Stimulated activated CD8-positive, alpha-beta memory T cell treated with anti-CD3 and anti-CD28 coated beads, Interleukin-4, amount 100 ng/mL, for 1 hour (primary cell): ENCODE data around the gene TRAPPC12.
"Not testable (repeated sequence)": the region's sequence is repeated elsewhere in the genome, so short reads cannot be mapped to it uniquely, and the experiment has no call there.

Source experiments
- DNase-seq, 2 donors: peaks; one replicate each; pipeline ENCODE4 v3.0.0-alpha.2; 2020; ENCODE audit warnings: low read depth in 2 of 2, low spot score in 1 of 2

The TRAPPC12 gene

DNA sequence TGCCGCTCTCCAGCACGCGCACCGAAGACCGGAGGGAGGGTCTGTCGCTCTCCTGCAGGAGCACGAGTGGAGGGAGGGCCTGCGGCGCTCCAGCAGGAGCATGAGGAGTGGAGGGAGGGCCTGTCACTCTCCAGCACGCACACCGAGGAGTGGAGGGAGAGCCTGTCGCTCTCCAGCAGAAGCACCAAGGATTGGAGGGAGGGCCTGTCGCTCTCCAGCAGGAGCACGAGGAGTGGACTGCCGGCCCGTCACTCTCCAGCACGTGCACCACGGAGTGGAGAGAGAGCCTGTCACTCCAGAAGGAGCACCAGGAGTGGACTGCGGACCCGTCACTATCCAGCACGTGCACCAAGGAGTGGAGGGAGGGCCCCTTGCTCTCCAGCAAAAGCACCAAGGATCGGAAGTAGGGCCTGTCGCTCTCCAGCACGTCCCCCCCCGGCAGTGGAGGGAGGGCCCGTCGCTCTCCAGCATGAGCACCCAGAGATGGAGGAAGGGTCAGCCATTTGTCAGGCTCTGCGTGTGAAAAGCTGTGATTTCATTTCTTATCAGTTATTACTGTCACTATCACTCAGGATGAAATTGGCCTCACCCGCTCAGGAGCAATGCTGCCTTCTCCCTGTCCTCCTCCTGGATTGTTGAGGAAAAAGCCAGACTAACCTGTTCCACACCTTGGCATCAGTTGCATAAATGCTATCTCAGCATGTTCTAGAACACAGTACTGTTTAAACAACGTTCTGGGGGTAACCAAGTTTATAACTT lies 103.9 kb downstream of the TRAPPC12 start:
- DNase-seq: no peak

- DNase-seq: no peak
Observed at GRCh38 chr2:3483986-3484960, 104.8 kb downstream of the TRAPPC12 start.

GRCh38 chr2:3485166-3485565 lies 105.7 kb downstream of the TRAPPC12 start:
- no peak for DNase-seq

GRCh38 chr2:3486047-3487027 lies 106.8 kb downstream of the TRAPPC12 start:
- DNase-seq: no peak

- DNase-seq: no peak
Observed at GRCh38 chr2:3487028-3487425, 107.5 kb downstream of the TRAPPC12 start.

- DNase-seq: no peak
Observed at GRCh38 chr2:3487432-3487831, 107.9 kb downstream of the TRAPPC12 start.

GRCh38 chr2:3488061-3488531 lies 108.6 kb downstream of the TRAPPC12 start:
- DNase-seq: no peak

DNA sequence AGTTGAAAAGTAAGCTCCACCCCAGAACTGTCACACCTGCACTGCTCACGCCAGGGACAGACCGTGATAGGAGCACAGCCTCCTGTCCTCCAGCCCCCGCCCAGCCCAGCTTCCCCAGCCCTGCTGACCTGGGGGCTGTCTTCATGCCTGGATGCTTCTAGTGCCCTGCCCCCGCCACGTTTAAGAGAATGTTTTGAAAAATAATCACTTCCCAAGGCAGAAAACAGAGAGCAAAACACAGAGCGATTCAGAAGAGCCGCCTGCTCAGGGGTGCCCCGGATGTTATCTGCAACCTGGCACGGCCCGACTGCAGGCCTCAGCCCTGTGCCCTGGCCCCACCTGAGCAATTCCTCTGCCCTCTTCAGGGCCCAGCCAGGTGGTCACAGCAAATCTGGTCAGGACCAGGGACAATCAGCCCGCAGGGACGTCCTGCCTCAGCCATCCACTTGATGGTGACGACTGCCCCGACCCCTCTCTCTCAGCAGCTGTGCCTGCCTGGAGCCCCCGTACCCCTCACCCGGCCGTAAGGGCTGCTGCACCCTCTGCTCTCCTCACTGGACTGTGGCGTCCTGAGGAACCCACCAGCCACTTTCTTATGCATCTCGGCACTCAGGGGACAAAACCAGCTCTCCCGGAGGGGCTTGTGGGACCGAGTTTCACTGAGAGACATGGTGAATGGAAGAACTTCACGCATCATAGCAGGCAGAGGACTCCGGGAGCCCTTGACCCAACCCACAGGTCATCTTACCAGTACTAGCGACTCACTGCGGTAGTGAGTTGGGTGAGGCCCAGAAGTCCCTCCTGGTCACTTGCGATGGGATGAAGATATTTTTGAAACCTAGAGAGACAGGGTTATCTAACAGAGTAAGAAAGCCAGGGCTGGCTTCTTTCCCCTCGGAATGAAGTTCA lies 109.6 kb downstream of the TRAPPC12 start:
- no peak for DNase-seq

GRCh38 chr2:3489764-3490115 lies 110.2 kb downstream of the TRAPPC12 start:
- DNase-seq: no peak

DNA sequence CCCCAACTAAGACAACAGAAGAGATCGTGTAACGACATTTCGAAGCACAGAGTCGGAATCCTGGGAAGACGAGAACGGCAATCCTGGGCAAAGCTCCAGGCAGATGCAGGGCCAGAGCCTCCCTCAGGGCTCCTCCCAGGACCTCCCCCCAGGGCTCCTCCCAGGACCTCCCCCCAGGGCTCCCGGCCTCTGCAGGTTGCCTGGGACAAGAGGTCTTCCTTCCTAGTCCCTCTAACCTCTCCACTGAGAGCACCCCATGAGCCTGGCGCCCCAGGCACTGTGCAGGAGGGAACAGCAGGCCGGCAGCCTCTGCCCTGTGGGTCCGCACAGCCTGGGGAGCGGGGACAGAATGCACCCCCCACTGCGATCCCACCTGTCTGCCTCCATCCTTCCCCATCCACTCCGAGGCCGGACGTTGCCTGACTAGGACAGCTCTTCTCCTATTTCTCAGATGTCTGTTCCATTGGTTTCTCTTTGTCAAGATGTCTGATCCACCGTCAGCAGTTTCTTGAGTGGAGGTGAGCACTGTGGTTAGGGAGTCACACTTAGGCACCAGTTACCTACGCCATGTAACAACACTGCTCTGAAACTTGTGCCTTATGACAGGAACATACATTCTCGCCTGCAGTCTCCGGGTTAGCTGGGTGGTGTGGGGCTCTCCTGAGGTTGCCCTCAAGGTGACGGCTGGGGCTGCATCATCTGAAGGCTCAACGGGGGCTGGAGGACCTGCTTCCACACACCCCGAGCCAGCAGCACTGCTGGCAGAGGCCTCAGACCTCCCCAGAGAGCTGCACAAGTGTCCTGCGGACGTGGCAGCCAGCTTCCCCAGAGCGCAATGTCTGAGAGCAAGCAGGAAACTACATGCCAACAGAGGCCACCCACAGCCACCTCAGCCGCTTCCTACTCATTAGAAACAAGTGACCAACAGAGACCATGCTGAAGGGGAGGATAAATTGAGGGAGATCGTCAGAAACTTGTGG lies 111.0 kb downstream of the TRAPPC12 start:
- no peak for DNase-seq

DNA sequence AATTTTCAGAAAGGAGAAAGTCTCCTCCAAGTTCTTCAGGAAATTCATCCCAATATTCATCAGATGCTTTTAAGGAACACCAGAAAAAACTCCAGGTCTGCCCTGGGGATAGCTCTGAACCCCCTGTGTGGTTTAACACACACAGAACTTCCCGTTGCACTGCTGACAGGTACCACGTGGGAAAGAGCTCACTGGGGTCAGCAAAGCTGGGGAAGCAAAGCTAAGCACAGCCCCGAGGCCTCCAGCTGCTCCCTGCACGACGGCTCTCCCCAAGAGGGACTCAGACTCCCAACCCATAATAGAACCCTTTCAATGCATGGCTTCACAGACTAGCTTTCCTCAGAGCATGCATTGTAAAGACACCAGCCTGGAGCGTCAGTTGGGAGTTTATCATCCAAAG lies 111.8 kb downstream of the TRAPPC12 start:
- DNase-seq: no peak

DNA sequence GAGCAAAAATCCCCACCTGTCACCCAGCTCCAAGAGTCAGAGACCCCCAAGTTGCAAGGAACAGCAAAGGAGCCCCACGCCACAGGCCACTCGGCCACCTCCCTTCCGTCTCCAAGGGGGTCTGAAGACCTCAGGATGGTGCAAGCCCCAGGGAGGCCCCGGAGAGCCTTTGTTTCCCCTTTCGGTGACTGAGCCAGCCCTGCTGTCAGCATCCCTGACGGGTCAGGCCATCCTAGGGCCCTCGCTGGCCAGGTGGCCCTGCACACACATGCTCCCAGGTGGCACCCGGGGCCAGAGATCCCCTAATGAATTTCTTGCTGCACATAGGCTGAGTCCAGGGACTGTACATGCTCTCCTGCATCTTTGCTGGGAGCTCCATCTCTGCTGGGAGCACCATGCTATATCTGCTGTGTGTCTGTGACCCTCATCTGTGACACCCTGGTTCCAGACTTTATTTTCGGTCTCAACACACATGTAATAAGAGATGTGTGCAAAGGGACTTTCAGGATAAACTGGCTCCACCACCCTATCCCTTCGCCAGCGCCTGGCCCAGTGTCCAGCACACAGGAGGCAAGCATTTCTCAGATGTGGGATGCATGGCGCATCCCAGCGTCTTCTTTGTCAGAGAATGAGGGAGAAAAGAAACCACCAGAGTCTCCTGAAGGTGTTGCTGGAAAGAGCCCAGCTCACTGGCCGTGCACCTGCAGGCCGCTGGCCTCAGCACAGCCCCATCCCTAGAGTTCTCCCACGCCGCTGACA lies 112.4 kb downstream of the TRAPPC12 start:
- DNase-seq: no peak

- DNase-seq: not testable (repeated sequence)
Observed at GRCh38 chr2:3492475-3492787, 112.9 kb downstream of the TRAPPC12 start.

GRCh38 chr2:3492951-3493614 lies 113.6 kb downstream of the TRAPPC12 start:
- DNase-seq: no peak

DNA sequence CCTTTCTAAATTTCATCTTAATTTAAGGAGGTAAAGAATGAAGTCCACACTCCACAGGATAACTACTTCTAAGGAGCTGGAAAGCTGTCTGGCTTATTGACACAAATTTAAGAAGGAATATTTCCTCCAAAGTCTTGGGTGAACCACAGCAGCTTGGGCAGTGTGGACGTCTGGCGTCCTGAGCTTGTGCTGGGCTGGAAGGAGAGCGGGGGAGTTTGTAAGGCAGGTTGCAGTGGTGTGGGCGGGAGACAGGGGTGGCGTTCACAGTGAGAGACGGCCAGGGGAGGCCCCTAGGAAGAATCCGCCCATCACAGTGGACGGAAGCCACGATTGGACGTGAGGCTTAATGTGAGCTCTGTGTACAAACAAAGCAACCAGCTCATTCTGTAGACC lies 114.1 kb downstream of the TRAPPC12 start:
- no peak for DNase-seq

GRCh38 chr2:3494984-3495666 lies 115.6 kb downstream of the TRAPPC12 start:
- no peak for DNase-seq

DNA sequence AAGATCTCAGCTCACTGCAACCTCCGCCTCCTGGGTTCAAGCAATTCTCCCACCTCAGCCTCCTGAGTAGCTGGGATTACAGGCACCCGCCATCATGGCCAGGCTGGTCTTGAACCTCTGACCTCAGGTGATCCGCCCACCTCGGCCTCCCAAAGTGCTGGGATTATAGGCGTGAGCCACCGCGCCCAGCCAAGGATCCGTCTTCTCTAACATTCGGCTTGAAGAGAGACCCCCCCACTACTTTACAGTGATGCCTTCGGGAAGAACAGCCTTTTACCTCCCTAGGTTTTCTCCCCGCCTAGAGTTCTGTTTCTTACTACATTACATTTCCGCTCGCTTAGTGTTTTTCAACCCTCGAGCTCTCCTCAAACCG lies 117.2 kb downstream of the TRAPPC12 start:
- DNase-seq: not testable (repeated sequence)
